GM23248 (cell line): ENCODE data around the gene DHODH.

Experiments used
- EZH2 ChIP-seq: fragments of 200-600 bp; sonication (generic); IDR thresholded peaks from 2 replicates; pipeline ENCODE4 v1.6.1; 2018; ENCODE audit warnings: antibody characterized with exemption, mild to moderate bottlenecking; ENCODE audit not compliant: insufficient read depth, poor library complexity, severe bottlenecking
- EZH2phosphoT487 ChIP-seq: fragments of 200-600 bp; sonication (generic); IDR thresholded peaks from 2 replicates; pipeline ENCODE4 v1.6.1; 2018; ENCODE audit warnings: antibody characterized with exemption, moderate library complexity, mild to moderate bottlenecking, low read depth; ENCODE audit not compliant: insufficient read depth

- no peak for TF ChIP-seq EZH2phosphoT487
- no peak for TF ChIP-seq EZH2
Observed at GRCh38 chr16:72023962-72024361, 15.4 kb downstream of the DHODH start.
